ENCODE measurements around the gene STXBP5. TPM values are rescaled to one million over a fixed set of nuclear protein-coding genes. Genes with fewer than 3 reads are reported as not detected.

STXBP5 gene
- total RNA-seq, 1 experiment from 2014 or later: 11.6 TPM

GRCh38 chr6:147184379-147184778, 19.8 kb upstream of the STXBP5 start:
- no peaks in the 10 kb centered on the region for H3K27me3 ChIP-seq (ENCODE audit: insufficient read depth, low read length)
- H3K9ac ChIP-seq (ENCODE audit: extremely low read depth, insufficient read length, low read length): no peak overlapping the region
- H3K79me2 ChIP-seq (ENCODE audit: insufficient read depth, low read length): no peaks in the 10 kb centered on the region
- H3K9me3 Mint-ChIP-seq: no peaks in the 10 kb centered on the region
- H4K5ac ChIP-seq (ENCODE audit: insufficient read length, low read depth, low read length): no peak overlapping the region
- WGBS (ENCODE audit: extremely low coverage, insufficient read length, low lambda C conversion rate): no CpG with 5 or more reads among the region's 1 CpG
- no peak overlapping the region for H3K4ac ChIP-seq (ENCODE audit: low read depth, low read length)
- H2BK12ac ChIP-seq (ENCODE audit: insufficient read length, low read depth, low read length): no peak overlapping the region
- H3T11ph ChIP-seq (ENCODE audit: low read length): no peak overlapping the region
- H4K91ac ChIP-seq (ENCODE audit: insufficient read length, low read depth, low read length): no peak overlapping the region
- DNase-seq: no peak
- no peak overlapping the region for H3K27ac Mint-ChIP-seq
- H2BK20ac ChIP-seq (ENCODE audit: low read depth, low read length, poor library complexity, severe bottlenecking): no peak overlapping the region
- no peak for TF ChIP-seq CTCF (conservative IDR thresholded peaks at IDR 0.05)
- no peak overlapping the region for H4K8ac ChIP-seq (replicated peaks; ENCODE audit: insufficient read length, low read depth, low read length)
- H3K79me1 ChIP-seq (ENCODE audit: insufficient read depth, low read depth, low read length, poor library complexity, severe bottlenecking): no peaks in the 10 kb centered on the region
- H3K27me3 Mint-ChIP-seq (ENCODE audit: low read depth): no peaks in the 10 kb centered on the region
- no peak overlapping the region for H3K18ac ChIP-seq (ENCODE audit: insufficient read length, low read depth, low read length)
- H3K23ac ChIP-seq (ENCODE audit: insufficient read length, low read depth, low read length): no peak overlapping the region
- H3K4me3 Mint-ChIP-seq: no peak overlapping the region
- no peak overlapping the region for H2BK5ac ChIP-seq (ENCODE audit: insufficient read length, low read length)
- H3K14ac ChIP-seq (ENCODE audit: insufficient read depth, low read length): no peak overlapping the region
- 0 out of 2 replicates have a peak, but pooled peaks cover 5% of the 10 kb centered on the region for H3K4me1 ChIP-seq (ENCODE audit: insufficient read depth, low read length)
- H3K56ac ChIP-seq (ENCODE audit: insufficient read length, low read depth, low read length): no peak overlapping the region
- H3K9me3 ChIP-seq (ENCODE audit: control insufficient read depth, low read depth, low read length): no peaks in the 10 kb centered on the region
- H3K4me2 ChIP-seq (ENCODE audit: insufficient read depth, insufficient read length, low read length): no peak overlapping the region
- H3K27ac ChIP-seq (ENCODE audit: insufficient read length, low read depth, low read length): no peak overlapping the region
- H2BK15ac ChIP-seq (ENCODE audit: low read depth, low read length): no peak overlapping the region
- H2BK120ac ChIP-seq (ENCODE audit: low read depth, low read length, poor library complexity, severe bottlenecking): no peak overlapping the region
- H2AFZ ChIP-seq (ENCODE audit: low read length): no peak overlapping the region
- H2AK5ac ChIP-seq (ENCODE audit: insufficient read length, low read length): no peak overlapping the region
- no peaks in the 10 kb centered on the region for H3K36me3 Mint-ChIP-seq (ENCODE audit: insufficient read depth in 1 of 3, low read depth in 3 of 3)
- H4K20me1 ChIP-seq (ENCODE audit: control insufficient read depth, insufficient read depth, insufficient read length): no peaks in the 10 kb centered on the region
- H3K23me2 ChIP-seq (ENCODE audit: insufficient read length, low read depth, low read length, poor library complexity, severe bottlenecking): no peaks in the 10 kb centered on the region
- peaks cover 4% of the 10 kb centered on the region in 2 experiments for H3K4me1 Mint-ChIP-seq

All from H9 (cell line).